HCEC 1CT (cell line): ENCODE data around the gene SH3D19.

ENCODE experiments used
- DNase-seq: peaks from one replicate; pipeline ENCODE4 v3.0.0-alpha.2; 2017

The SH3D19 gene

DNA sequence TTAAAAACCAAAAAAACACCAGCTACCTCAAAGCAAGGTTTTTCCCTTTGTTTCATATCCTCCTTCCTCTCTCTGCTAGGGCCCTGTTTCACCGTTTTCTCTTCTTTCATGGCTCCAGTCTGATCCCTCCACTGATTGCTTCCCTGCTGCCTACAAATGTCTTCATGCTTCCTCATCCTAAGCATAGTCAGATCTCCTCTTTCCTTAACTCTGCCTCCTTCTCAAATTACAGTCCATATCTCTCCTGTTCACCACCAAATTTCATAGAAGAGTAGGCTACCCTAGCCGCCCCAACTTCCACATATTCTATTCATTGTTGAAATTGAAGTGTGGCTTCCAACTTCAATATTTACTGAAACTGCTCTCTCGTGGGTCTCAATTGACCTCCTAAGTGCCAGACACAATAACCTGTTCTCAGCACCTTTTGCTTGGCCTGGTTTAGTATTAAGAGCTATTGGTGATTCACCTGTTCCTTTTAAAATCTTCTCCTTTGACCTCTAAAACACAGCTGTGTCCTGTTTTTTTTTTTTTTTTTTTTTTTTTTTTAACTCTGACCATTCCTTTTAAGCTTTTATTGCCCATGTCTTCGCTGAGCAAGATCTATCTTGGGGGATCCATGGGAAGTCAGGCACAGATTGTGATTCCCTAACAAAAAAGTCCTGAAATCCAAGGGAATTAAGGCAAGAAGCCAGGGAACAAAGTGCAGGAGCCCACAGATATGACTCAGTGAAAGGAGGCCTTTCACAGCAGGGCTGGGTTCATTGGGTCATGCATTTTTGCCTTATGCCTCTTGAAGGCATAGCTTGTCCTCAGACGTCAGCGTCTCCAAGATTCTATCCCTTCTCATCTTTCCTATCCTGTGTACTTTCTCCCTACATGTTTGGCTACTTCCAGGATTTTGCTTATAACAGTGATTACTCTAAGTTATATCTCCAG, 140.6 kb downstream of the SH3D19 start:
- DNase-seq: peak; percentile 76

DNA sequence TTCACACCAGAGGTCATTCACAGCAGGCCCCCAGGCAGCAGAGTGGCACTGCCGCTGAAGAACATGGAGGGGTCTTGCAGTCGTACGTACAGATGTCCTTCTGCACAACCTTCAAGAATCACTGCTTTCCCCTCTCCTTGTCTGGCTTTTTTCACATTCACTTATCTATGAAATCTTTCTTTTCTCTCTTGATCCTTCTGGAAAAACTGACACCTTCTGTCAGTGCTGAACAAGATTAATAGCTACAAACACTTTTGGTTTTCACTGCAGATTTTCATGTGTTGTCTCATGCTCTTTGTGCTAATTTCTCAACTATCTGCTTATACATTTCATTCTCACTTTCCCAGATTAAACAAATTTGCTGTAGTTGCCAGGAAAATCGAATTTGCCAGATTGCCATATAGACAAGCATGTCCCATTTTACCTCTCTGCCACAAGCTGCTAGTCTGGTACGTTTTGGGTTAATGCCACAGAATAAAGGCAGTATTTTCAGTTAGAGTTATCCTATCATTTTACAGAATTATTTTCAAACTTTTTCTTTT, 142.9 kb downstream of the SH3D19 start:
- DNase-seq: no peak

DNA sequence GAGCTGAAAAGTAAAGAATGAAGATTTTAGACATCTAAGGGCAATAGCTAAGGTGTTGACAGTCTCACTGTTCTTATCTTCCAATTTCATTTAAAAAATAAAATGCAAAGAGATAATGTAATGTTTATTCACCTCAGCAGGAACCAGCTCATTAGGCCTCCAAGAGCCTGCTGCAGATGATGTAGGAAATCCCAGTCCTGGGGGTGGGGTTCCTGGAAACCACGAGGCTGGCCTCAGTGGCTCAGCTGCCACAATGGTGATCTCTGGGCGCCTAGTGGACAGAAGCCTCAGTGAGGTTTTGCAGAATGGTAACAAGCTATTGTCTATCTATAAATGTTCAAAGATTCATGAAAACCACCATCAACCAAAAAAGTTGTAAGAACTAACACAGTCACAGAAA, 148.7 kb downstream of the SH3D19 start:
- DNase-seq: no peak

DNA sequence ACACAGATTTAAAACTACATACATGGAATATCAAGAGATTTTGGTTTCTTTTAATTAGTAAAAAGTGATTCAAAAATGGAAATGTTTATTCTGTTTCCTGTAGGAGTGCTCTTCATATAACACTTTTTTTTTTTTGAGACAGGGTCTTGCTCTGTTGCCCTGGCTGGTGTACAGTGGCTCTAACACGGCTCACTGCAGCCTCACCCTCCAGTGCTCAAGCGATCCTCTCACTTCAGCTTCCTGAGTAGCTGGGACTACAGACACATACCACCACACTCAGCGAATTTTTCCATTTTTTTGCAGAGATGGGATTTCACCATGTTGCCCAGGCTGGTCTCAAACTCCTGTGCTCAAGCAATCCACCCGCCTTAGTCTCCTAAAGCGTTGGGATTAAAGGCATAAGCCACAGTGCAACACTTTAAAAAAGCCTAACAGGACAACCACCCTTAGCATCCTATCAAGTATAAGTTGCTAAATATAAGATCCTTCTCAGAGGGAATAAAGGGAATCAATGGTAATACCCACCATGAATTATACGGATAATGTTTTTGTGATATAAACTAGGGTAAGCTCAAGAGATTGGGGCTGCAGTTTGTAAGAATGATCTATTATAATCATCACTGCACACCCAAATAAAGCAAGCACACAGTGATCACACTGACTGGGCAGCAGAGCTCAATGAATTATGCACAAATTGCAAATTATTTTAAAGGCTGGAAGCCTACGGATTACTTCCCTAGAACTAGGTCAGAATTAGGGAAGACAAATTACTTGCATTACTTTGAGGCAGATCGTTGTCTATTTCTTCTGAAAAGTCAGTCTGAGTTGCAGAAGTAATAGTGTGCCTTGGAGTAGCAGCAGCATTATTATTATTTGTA, 149.4 kb downstream of the SH3D19 start:
- DNase-seq: no peak

DNA sequence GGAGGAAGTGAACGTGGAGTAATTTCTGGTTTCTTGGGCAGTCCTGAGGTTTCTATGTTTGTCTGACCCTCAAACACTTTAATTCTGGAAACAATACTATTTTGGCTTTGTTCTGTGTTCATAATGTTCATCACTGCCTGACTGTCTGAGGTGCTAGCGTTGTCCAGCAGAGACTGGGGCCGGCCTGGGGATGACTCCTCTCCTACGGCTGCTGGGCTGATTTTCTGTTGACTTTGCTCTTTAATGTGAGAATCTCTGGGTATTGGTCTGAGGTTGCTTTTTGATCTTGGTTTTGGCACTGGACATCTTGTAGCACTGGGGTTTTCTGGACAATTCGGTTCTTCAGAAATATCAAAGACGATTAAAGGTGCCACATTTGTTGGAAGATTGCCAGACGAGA, 150.2 kb downstream of the SH3D19 start:
- no peak for DNase-seq

DNA sequence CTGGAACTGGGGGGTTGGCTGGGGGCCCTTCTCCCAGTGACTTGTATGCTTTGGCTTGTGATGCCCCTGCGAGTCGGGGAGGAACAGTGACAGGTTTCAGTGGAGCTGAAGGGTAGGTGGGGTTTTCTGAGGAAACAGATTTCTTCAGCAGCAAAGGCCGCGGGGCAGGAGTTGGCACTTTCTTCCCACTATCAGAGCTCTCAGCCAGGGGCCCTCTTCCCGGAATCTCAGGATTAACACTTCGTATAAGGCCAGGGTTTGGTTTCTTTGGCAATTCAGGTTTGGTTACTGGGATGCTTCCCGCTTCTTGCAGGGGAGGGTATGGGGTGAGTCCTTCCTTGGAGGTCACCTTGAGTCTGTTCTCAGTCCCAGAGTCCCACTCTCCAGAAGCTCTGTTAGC, 150.6 kb downstream of the SH3D19 start:
- DNase-seq: no peak

DNA sequence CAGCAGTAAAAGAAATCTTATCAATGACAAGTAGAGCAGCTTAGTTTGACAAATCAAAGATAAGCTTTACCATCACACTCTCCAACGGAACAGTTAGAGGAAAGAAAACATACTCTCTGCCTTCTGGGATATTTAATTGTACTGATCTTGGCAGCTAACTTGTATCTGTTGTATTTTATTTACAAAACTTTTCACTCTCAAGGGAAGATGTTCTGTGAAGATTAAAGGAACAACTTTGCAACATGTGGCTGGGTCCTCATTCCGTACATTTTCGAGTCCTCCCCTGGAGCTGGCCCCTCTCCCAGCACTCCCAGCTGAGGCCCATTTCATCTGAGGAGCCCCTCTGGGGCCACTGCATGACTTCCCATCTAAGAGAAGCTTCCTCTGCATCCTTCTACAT, 151.5 kb downstream of the SH3D19 start:
- no peak for DNase-seq

DNA sequence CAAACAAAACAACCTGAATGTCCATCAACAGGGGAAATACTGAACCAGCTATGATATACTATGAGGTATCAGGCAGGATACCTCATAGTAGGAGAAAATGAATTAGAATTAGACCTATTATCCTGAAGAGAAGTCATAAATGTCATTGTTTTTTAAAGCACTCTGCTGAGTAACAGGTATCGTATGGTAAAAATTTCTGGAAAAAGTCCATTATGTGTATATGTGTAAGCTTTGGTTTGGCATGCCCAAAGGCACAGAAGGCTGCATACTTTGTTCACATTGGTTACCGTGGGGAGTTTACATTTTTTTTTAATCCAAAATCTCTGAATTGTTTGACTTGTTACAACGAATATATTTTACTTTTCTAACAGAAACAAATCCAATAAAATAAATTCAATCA, 155.5 kb downstream of the SH3D19 start:
- peak; percentile 36 for DNase-seq

DNA sequence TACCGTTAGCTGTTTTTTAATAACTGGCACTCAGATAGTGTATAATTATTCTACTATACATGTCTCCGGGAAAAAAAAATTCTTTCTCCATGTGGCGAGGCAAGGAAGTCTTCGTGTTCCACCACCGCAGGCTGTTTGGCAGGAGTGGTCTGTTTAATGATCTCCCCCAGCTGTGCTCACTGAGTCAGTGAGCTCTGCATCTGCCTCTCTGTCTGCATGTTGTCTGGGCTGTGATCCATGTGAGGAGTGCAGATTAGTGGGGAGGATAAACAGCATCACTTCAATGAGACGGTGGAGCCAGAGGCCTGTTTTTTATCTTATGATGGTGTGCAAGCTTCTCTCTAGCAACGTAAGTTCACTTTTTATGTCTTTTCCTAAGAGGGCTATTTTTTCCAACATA, 156.2 kb downstream of the SH3D19 start:
- DNase-seq: peak; percentile 88

DNA sequence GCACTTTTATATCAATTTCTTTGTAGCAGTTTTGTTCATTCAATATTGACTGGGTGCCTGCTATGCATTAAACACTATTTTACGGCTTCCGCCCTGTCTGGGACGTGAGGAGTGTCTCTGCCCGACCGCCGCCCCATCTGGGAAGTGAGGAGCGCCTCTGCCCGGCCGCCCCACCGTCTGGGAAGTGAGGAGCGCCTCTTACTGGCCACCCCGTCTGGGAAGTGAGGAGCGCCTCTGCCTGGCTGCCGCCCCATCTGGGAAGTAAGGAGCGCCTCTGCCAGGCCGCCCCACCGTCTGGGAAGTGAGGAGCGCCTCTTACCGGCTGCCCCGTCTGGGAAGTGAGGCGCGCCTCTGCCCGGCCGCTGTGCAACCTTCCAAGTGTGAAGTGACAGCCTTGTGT, 157.8 kb downstream of the SH3D19 start:
- no peak for DNase-seq

DNA sequence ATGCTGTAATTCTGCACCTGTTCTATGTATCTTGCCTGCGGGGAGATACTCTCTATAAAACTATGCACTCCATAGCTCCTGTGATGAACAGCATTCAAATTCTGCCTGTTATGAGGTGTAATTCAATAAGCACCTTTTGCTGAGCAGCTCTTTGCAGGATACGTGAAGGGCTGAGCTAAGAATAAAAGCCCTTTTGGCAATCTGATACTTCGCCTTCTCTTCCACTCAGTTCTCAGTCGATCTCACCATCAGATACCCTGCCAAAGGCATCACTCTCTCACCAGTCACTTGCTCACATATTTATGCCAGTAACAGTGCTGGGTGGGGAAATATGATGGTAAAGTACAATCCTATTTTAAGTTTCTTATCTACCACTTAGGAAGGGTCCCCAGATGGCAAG, 158.8 kb downstream of the SH3D19 start:
- no peak for DNase-seq

DNA sequence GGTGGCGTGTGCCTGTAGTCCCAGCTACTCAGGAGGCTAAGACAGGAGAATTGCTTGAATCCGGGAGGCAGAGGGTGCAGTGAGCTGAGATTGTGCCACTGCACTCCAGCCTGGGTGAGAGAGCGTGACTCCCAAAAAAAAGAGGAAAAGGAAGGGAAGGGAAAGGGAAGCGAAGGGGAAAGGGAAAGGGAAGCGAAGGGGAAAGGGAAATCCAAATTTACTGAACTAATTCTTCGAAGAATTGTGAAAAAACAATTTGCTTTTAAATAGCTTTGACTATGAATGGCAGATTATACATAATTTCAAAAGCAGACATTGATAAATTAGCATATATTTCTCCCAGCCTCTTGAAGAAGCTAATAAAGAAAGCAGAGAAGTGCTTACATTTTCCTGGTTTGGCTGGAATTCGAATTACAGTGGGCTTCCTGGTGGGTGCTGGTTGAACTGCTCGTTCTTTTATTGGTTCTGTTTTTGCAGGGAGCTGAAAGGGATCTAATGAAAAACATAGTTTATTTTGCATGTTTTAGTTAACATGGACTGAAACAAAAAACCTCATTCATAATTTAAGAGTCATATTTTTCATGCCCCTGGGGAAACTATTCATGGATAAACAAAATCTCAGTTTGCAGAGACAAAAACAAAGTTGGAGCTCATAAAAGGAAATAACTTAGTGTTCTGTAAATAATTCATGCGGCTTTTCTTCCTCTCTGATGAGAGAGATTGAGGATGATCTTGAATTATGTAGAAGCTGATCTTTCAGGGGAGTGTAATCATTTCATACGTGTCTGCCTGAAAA, 160.0 kb downstream of the SH3D19 start:
- DNase-seq: no peak

DNA sequence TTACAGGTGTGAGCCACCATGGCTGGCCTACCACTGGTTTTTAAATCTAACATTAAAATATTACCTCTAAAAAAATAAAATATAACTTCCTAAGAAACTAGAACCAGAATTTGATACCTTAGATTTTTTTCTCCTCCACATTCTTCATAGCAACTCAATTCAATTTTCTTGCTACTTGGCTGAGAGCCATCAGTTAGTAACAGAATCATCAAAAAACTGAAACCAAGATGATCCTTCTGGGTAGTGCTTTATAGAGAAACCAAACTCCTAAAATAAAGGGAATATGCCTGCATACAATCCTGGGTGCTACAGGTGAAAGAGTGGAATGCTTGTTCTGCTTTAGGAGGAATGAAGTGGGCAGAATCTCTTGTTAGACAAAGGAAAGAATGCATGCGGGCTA, 161.6 kb downstream of the SH3D19 start:
- DNase-seq: no peak

DNA sequence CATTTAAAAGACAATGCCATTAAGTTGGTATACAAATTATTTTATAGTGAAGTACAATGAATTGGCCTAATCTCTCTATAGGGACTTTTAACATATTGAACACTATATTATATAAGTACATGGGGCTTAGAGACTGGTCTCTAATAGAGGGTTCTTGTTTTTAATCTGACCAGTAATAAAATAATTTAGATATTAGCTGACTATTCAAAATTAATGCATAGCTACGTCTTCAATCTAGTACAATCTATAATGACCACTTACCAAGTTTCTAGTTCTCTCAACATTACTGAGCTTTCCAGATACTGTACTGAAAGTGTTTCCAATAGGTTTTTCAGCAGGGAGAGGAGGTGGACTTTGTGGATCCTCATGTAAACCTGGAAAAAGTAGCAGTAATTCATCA, 166.4 kb downstream of the SH3D19 start:
- no peak for DNase-seq

DNA sequence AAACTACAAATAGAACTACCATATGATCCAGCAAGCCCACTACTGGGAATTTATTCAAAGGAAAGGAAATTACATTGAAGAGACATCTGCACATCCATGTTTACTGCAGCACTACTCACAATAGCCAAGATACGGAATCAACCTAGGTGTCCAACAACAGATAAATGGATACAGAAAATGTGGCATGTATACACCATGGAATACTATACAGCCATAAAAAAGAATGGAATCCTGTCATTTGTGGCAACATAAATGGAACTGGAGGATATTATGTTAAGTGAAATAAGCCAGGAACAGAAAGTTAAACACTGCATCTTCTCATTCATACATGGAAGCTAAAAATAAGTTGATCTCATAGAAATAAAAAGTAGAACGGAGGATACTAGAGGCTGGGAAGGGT, 167.9 kb downstream of the SH3D19 start:
- DNase-seq: no peak

DNA sequence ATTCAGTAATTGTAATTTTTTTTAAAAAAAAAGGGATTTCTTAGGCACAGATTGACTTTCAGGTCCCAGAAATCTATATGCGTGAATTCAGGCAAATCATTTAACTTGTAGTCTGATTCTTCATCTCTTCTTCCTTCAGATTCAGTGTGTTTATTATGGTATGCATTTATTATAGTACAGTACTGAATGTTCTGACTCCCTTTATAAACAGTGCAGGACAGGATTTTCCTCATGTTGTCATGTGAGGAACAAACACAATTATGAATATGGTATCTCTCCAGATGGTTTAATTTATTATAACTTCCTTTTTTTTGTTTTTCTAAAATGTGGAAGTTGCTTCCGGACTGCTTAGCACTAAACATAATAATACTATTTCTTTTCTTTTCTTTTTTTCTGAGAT, 171.8 kb downstream of the SH3D19 start:
- no peak for DNase-seq

DNA sequence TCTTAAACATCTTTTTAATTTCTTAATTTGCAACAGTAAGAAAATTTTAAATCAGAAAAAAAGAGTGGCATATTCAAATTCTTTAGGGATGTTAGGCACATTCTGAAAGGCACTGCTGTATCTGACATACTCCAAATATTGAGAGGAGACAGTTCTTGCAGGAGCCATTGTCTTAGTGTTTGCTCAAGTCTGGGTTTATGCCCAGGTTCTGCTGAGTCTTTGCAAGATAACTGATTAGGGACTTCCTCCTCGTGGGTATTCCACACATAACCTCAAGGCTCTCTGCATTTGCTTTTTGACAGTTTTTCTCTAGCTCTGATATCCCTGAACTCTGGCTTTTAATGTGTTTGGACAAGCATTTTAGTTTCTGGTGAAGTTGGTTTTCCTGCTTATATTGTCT, 173.4 kb downstream of the SH3D19 start:
- DNase-seq: no peak

DNA sequence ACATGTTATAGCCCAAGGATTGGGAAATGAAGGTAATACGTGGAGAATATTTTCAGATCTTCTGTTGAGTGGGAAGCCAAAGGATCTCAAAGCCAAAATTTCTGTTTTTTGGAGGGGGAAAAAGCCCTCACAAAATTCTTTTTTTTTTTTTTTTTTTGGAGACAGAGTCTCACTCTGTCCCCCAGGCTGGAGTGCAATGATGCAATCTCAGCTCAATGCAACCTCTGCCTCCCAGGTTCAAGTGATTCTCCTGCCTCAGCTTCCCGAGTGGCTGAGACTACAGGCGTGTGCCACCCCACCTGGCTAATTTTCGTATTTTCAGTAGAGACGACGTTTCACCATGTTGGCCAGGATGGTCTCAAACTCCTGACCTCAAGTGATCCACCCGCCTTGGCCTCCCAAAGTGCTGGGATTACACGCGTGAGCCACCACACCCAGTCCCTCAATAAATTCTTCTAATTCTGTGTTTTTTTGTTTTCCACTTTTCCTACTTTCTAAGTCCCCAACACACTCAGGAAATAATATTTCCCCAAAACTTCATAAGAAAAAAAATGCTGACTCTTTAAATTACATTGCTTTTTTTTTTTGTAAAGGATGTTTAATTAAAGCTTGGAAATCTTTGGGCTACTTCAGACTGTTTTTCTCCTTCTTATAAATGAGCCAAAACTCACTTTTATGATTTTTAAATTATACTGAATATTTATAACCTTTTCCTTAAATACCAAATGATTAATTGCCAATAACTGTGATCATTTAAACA, 174.4 kb downstream of the SH3D19 start:
- no peak for DNase-seq

DNA sequence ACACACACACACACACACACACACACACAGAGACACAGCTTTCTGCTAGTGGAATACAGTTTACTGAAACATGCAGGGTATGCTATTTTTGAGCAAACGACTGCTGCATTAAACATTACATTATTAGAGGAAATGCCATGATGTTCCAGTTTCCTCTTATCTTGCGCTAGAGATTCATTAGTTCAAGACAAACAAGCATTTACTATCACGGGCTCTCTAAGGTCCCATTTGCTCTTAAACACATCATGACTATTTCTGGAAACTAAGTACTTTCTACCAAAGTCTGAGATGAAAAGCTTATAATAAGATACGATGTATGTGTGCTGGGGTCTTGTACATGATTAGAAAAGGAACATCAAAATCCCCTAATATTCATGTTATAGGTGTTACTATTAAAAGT, 177.1 kb downstream of the SH3D19 start:
- DNase-seq: no peak

DNA sequence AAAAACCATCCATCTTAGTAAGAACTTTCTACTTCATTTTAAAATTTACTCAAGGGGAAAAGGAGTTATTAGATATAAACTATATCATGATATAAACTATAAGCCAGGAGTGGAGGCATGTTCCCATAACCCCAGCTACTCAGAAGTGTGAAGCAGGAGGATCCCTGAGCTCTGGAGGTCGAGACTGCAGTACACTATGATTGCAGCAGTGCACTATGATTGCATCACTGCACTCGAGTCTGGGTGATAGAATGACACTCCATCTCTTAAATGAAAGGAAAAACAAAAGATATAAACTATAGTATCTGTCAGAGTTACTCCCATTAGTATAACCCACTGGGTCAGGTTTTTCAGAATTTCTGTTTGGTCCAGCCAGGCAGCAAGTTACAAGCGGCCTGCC, 178.4 kb downstream of the SH3D19 start:
- no peak for DNase-seq

DNA sequence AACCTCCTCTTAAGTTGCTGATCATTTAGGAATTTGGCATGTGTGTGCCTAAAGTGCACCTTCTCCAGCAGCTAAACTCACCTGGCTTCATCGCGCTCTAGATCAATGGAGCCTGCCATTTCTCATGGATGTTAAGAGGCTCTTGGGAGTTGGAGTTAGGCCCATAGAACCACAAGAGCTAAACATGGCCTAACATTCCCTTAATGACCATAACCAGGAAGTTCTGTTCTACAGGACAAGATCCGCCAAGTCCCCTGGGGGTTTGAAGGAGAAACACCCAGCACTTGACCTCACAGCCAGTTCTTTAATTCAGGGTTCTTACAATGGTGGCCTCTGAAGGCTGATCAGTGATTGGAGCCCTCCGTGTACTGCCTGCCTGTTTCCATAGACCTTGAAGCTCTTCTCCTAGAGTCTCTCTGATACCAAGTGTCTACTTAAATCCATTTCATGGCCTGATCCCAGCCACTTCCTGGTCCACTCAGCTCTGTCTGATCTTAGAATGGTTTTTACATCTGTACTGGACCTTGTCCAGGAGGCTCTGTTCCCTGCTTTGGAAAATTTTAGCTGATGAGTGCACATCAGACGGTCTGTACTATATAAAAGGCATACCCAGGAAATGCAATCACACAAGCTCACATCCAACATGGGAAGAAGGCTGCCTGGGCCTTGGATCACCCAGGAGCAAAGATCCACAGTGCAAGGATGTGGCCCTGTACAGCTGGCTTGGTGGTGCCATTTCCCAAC, 180.9 kb downstream of the SH3D19 start:
- no peak for DNase-seq
